ENCODE results near the gene USP46. TPM values are rescaled to one million over a fixed set of nuclear protein-coding genes. Genes with fewer than 3 reads are reported as not detected.

The USP46 gene
- total RNA-seq, 4 donors from 2014 or later = 7.0 to 10.9 (median 9.1) TPM

GRCh38 chr4:52566136-52567031 is 92.7 kb downstream of the USP46 start:
- no peak for TF ChIP-seq CTCF (IDR thresholded peaks at IDR 0.05; ENCODE audit: low read depth)

- TF ChIP-seq CTCF (IDR thresholded peaks at IDR 0.05; ENCODE audit: low read depth) = no peak
These were observed 98.2 kb downstream of the USP46 start for GRCh38 chr4:52560844-52561280.

- no peak for TF ChIP-seq CTCF (IDR thresholded peaks at IDR 0.05; ENCODE audit: low read depth)
These were observed 103.8 kb downstream of the USP46 start for GRCh38 chr4:52555356-52555716.

GRCh38 chr4:52554612-52555355 is 104.3 kb downstream of the USP46 start:
- no peak for TF ChIP-seq CTCF (IDR thresholded peaks at IDR 0.05; ENCODE audit: low read depth)

- TF ChIP-seq CTCF (IDR thresholded peaks at IDR 0.05; ENCODE audit: low read depth) = no peak
These were observed 106.3 kb downstream of the USP46 start for GRCh38 chr4:52552778-52553177.

- TF ChIP-seq CTCF (IDR thresholded peaks at IDR 0.05; ENCODE audit: low read depth) = no peak
These were observed 107.6 kb downstream of the USP46 start for GRCh38 chr4:52551487-52551886.

- TF ChIP-seq CTCF (IDR thresholded peaks at IDR 0.05; ENCODE audit: low read depth) = no peak
These were observed 108.9 kb downstream of the USP46 start for GRCh38 chr4:52550186-52550585.
